HepG2 (cell line): Measurements from ENCODE around the gene TPRX1. TPM values are rescaled to one million over a fixed set of nuclear protein-coding genes. Genes with fewer than 3 reads are reported as not detected.
A peak's percentile ranks its signal among the peaks of the same experiment; 100 is the strongest.

Experiments
- GABPB1 ChIP-seq: IDR thresholded peaks from 2 replicates; pipeline ENCODE4 v1.6.1; 2016; ENCODE audit warnings: mild to moderate bottlenecking, missing genetic modification reagents, moderate library complexity, missing compliant biosample characterization
- MXD4 ChIP-seq: IDR thresholded peaks from 2 replicates; pipeline ENCODE4 v1.6.1; 2016; ENCODE audit warnings: mild to moderate bottlenecking, missing biosample characterization, missing genetic modification reagents
- MXI1 ChIP-seq: IDR thresholded peaks from 3 replicates; pipeline ENCODE4 v1.6.1; 2012; ENCODE audit warnings: low read depth, low read length, inconsistent platforms, borderline replicate concordance
- POGZ ChIP-seq: sonication (generic); formaldehyde crosslinking; IDR thresholded peaks from 2 replicates; pipeline ENCODE4 v1.4.0; 2020; ENCODE audit warnings: mild to moderate bottlenecking, missing genetic modification reagents
- TSC22D2 ChIP-seq: sonication (generic); formaldehyde crosslinking; IDR thresholded peaks from 2 replicates; pipeline ENCODE4 v1.5.1; 2020; ENCODE audit warnings: missing genetic modification reagents, mild to moderate bottlenecking, borderline replicate concordance
- ZNF33A ChIP-seq: sonication (generic); formaldehyde crosslinking; IDR thresholded peaks from 2 replicates; pipeline ENCODE4 v1.5.1; 2020; ENCODE audit warnings: missing genetic modification reagents, mild to moderate bottlenecking, moderate library complexity, borderline replicate concordance
- ZNF451 ChIP-seq: sonication (generic); formaldehyde crosslinking; IDR thresholded peaks from 2 replicates; pipeline ENCODE4 v1.5.0; 2020; ENCODE audit warnings: mild to moderate bottlenecking, missing genetic modification reagents
- ZNF556 ChIP-seq: sonication (generic); formaldehyde crosslinking; IDR thresholded peaks from 2 replicates; pipeline ENCODE4 v1.4.0; 2020; ENCODE audit warnings: mild to moderate bottlenecking, missing genetic modification reagents, borderline replicate concordance
- ZNF629 ChIP-seq: sonication (generic); formaldehyde crosslinking; conservative IDR thresholded peaks from 2 replicates; pipeline ENCODE4 v1.5.0; 2020; ENCODE audit warnings: missing genetic modification reagents
- ZNF737 ChIP-seq: sonication (generic); formaldehyde crosslinking; IDR thresholded peaks from 2 replicates; pipeline ENCODE4 v1.5.0; 2020; ENCODE audit warnings: missing genetic modification reagents, mild to moderate bottlenecking, borderline replicate concordance
- polyA plus RNA-seq, 8 experiments: library from polyadenylated mRNA; depleted of rRNA in 3 of 8; stranded (reverse) in 7 of 8; unstranded in 1 of 8; fragments of >200 nt; fragmentation: Illumina TruSeq in 4 of 8; extraction: Trizol in 4 of 8; gene quantifications; 2 replicates each; pipeline versions ENCODE4 v1.2.1 to v1.2.3, GENCODE V29; 2011 to 2016; ENCODE audit warnings: low read depth in 4 of 8, missing spikeins in 1 of 8, mixed read lengths in 1 of 8; ENCODE audit not compliant: insufficient read depth in 1 of 8
- total RNA-seq, 5 experiments: library from RNA; depleted of rRNA; stranded (reverse); fragments of >200 nt; fragmentation: Illumina TruSeq; extraction: Trizol; gene quantifications; 2 replicates each; pipeline ENCODE4 v1.2.3, GENCODE V29; 2016; ENCODE audit warnings: low read depth in 1 of 5
- TF ChIP-seq, protein P1 (sequence below): sonication (generic); formaldehyde crosslinking; IDR thresholded peaks from 2 replicates; pipeline ENCODE4 v1.5.0; 2020; ENCODE audit warnings: missing genetic modification reagents
- TF ChIP-seq, protein P2 (sequence below): sonication (generic); formaldehyde crosslinking; IDR thresholded peaks from 2 replicates; pipeline ENCODE4 v1.5.1; 2020; ENCODE audit warnings: missing genetic modification reagents, mild to moderate bottlenecking, borderline replicate concordance
- TF ChIP-seq, protein P3 (sequence below): sonication (generic); formaldehyde crosslinking; IDR thresholded peaks from 2 replicates; pipeline ENCODE4 v1.8.1; 2023; ENCODE audit warnings: mild to moderate bottlenecking, moderate library complexity, missing genetic modification reagents
- TF ChIP-seq, protein P4 (sequence below): sonication (generic); formaldehyde crosslinking; IDR thresholded peaks from 2 replicates; pipeline ENCODE4 v1.4.0; 2020; ENCODE audit warnings: low read depth, missing genetic modification reagents
- TF ChIP-seq, protein P5 (sequence below): sonication (generic); formaldehyde crosslinking; IDR thresholded peaks from 2 replicates; pipeline ENCODE4 v1.4.0; 2020; ENCODE audit warnings: low read depth, mild to moderate bottlenecking, missing genetic modification reagents
- TF ChIP-seq, protein P6 (sequence below): sonication (generic); formaldehyde crosslinking; IDR thresholded peaks from 2 replicates; pipeline ENCODE4 v1.8.1; 2023; ENCODE audit warnings: mild to moderate bottlenecking, inconsistent platforms, moderate library complexity, missing genetic modification reagents, borderline replicate concordance

TPRX1 gene
- total and polyA plus RNA-seq, 2 of the 13 experiments (the other 11 are each of a cell fraction or from before 2014, with no cell fraction given) = not detected

DNA sequence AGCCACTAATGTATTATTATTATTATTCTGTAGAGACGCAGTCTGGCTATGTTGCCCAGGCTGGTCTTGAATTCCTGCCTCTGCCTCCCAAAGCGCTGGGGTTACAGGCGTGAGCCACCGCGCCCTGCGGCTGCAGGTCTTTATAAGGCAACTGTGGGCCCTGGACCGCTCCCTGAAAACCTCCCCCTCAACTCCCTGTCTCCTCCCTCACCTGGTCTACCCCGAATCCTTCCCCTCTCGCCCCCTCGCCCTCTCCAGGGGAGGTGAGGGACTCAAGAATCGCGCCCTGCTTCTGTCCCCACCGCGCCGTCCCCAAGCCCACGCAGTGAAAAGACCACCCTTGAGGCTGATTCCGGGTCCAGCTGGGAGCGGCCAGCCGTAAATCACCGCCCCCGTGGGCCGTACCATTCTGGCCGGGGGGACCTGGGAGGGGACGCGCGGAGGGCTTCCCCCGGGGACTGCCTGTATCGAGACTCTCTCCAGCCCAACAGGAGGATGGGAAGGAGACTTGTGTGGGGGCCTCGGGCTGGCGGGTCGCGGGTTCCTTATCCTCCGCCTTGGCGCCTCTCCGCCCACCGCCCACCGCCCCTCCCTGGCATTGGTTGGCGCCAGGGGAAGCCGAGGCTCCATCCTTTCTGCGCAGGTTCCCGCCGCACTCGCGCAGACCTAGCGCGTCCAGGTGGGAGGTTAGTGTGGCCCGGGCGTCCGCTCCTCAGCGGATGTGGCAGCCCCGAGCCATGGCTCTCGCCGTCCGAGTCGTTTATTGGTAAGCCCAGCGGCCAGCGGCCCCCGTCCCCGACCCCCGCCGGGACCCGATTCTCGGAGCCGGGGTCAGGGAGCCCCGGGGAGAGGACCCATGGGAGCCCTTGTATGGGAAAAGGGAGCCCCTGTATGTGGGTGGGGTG lies 26.1 kb downstream of the TPRX1 start, which contains the start of gene SELENOW (continued):
- TF ChIP-seq, protein P1, sequence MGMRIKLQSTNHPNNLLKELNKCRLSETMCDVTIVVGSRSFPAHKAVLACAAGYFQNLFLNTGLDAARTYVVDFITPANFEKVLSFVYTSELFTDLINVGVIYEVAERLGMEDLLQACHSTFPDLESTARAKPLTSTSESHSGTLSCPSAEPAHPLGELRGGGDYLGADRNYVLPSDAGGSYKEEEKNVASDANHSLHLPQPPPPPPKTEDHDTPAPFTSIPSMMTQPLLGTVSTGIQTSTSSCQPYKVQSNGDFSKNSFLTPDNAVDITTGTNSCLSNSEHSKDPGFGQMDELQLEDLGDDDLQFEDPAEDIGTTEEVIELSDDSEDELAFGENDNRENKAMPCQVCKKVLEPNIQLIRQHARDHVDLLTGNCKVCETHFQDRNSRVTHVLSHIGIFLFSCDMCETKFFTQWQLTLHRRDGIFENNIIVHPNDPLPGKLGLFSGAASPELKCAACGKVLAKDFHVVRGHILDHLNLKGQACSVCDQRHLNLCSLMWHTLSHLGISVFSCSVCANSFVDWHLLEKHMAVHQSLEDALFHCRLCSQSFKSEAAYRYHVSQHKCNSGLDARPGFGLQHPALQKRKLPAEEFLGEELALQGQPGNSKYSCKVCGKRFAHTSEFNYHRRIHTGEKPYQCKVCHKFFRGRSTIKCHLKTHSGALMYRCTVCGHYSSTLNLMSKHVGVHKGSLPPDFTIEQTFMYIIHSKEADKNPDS (CRISPR knock-in tag) = no peak
- TF ChIP-seq ZNF33A (no peak), MXD4 (0 out of 2 replicates have a peak, but pooled peaks have one; percentile 39), TSC22D2 (CRISPR knock-in tag) (0 out of 2 replicates have a peak, but pooled peaks have one; percentile 67), MXI1 (no peak; the same call in 2 of the 3 replicates), ZNF629 (CRISPR knock-in tag) (no peak), ZNF737 (CRISPR knock-in tag) (no peak; the same call in 1 of the 2 replicates), ZNF451 (CRISPR knock-in tag) (peak; percentile 33; the same call in 1 of the 2 replicates), GABPB1 (peak; percentile 84; the same call in 1 of the 2 replicates), ZNF556 (CRISPR knock-in tag) (peak; percentile 72; the same call in 1 of the 2 replicates), POGZ (CRISPR knock-in tag) (0 out of 2 replicates have a peak, but pooled peaks have one; percentile 29)
- TF ChIP-seq, protein P2, sequence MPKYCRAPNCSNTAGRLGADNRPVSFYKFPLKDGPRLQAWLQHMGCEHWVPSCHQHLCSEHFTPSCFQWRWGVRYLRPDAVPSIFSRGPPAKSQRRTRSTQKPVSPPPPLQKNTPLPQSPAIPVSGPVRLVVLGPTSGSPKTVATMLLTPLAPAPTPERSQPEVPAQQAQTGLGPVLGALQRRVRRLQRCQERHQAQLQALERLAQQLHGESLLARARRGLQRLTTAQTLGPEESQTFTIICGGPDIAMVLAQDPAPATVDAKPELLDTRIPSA (CRISPR knock-in tag) = no peak
- TF ChIP-seq, protein P3, sequence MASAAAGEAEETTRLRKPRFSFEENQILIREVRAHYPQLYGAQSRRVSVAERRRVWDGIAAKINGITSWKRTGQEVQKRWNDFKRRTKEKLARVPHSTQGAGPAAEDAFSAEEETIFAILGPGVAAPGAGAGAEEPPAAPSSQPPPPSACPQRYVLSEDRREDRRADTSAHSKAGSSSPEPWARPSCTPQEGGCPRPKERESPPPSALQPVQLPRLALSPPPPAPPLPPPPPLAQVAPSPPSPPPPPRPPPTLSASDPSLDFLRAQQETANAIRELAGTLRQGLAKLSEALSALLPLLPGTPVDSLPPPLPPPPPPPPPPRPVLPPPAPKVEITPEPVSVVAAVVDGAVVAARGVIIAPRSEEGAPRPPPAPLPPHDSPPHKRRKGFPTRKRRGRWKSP = peak; percentile 67; the same call in 1 of the 2 replicates
- TF ChIP-seq, protein P4, sequence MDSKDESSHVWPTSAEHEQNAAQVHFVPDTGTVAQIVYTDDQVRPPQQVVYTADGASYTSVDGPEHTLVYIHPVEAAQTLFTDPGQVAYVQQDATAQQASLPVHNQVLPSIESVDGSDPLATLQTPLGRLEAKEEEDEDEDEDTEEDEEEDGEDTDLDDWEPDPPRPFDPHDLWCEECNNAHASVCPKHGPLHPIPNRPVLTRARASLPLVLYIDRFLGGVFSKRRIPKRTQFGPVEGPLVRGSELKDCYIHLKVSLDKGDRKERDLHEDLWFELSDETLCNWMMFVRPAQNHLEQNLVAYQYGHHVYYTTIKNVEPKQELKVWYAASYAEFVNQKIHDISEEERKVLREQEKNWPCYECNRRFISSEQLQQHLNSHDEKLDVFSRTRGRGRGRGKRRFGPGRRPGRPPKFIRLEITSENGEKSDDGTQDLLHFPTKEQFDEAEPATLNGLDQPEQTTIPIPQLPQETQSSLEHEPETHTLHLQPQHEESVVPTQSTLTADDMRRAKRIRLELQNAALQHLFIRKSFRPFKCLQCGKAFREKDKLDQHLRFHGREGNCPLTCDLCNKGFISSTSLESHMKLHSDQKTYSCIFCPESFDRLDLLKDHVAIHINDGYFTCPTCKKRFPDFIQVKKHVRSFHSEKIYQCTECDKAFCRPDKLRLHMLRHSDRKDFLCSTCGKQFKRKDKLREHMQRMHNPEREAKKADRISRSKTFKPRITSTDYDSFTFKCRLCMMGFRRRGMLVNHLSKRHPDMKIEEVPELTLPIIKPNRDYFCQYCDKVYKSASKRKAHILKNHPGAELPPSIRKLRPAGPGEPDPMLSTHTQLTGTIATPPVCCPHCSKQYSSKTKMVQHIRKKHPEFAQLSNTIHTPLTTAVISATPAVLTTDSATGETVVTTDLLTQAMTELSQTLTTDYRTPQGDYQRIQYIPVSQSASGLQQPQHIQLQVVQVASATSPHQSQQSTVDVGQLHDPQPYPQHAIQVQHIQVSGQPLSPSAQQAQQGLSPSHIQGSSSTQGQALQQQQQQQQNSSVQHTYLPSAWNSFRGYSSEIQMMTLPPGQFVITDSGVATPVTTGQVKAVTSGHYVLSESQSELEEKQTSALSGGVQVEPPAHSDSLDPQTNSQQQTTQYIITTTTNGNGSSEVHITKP (CRISPR knock-in tag) = peak; percentile 100
- TF ChIP-seq, protein P5, sequence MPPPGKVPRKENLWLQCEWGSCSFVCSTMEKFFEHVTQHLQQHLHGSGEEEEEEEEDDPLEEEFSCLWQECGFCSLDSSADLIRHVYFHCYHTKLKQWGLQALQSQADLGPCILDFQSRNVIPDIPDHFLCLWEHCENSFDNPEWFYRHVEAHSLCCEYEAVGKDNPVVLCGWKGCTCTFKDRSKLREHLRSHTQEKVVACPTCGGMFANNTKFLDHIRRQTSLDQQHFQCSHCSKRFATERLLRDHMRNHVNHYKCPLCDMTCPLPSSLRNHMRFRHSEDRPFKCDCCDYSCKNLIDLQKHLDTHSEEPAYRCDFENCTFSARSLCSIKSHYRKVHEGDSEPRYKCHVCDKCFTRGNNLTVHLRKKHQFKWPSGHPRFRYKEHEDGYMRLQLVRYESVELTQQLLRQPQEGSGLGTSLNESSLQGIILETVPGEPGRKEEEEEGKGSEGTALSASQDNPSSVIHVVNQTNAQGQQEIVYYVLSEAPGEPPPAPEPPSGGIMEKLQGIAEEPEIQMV (CRISPR knock-in tag) = peak; percentile 65; the same call in 1 of the 2 replicates
- TF ChIP-seq, protein P6, sequence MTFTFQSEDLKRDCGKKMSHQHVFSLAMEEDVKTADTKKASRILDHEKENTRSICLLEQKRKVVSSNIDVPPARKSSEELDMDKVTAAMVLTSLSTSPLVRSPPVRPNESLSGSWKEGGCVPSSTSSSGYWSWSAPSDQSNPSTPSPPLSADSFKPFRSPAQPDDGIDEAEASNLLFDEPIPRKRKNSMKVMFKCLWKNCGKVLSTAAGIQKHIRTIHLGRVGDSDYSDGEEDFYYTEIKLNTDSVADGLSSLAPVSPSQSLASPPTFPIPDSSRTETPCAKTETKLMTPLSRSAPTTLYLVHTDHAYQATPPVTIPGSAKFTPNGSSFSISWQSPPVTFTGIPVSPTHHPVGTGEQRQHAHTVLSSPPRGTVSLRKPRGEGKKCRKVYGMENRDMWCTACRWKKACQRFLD = no peak; the same call in 1 of the 2 replicates
